ENCODE measurements around the gene BTBD8. TPM values are rescaled to one million over a fixed set of nuclear protein-coding genes. Genes with fewer than 3 reads are reported as not detected.
A peak's percentile ranks its signal among the peaks of the same experiment; 100 is the strongest.

The BTBD8 gene
- total and polyA plus RNA-seq, 2 of the 4 experiments (the other 2 are of a cell fraction): 0.94 to 2.0 TPM

GRCh38 chr1:92081031-92081430, 886 bp downstream of the BTBD8 start:
- Histone ChIP-seq H3K18ac (ENCODE audit: low read depth, low read length) (no peak overlapping the region), H3K9ac (ENCODE audit: low read depth, low read length) (peak overlapping the region; percentile 63), H2BK5ac (ENCODE audit: low read depth, low read length, poor library complexity, severe bottlenecking) (no peak overlapping the region), H3K4me3 (ENCODE audit: insufficient read depth, low read depth, low read length) (peak overlapping the region; percentile 77), H3K9me1 (ENCODE audit: insufficient read depth, low read length) (no peaks in the 10 kb centered on the region), H2BK20ac (ENCODE audit: low read depth, low read length) (no peak overlapping the region), H3K79me1 (ENCODE audit: low read depth in 1 of 2, low read length in 2 of 2) (peaks cover 0 to 10% of the 10 kb centered on the region in 2 experiments; a peak in 1 of 4 replicates), H4K20me1 (ENCODE audit: insufficient read depth, low read length) (no peaks in the 10 kb centered on the region), H3K27me3 (ENCODE audit: control insufficient read depth, insufficient read depth, low read length) (no peaks in the 10 kb centered on the region), H4K5ac (ENCODE audit: low read depth, low read length) (peak overlapping the region; percentile 38; the same call in 1 of the 2 replicates), H3K9me3 (ENCODE audit: control insufficient read depth, insufficient read depth, low read length) (peaks cover 7% of the 10 kb centered on the region), H3K27ac (ENCODE audit: insufficient read depth, low read length) (no peak overlapping the region), H2AK9ac (replicated peaks; ENCODE audit: low read depth, low read length, poor library complexity) (no peak overlapping the region), H3K23ac (ENCODE audit: low read depth, low read length) (no peak overlapping the region), H2BK15ac (ENCODE audit: low read depth, low read length) (no peak overlapping the region), H2AFZ (replicated peaks; ENCODE audit: low read length, poor library complexity) (peak overlapping the region; percentile 91), H4K8ac (ENCODE audit: low read depth in 2 of 2, low read length in 2 of 2) (peak overlapping the region; percentile 75 to 88; a peak in 2 of 4 replicates), H3K14ac (replicated peaks; ENCODE audit: low read depth, low read length) (0 out of 2 replicates have a peak overlapping the region, but pooled peaks have one; percentile 3), H2AK5ac (ENCODE audit: low read depth, low read length) (no peak overlapping the region), H3K36me3 (ENCODE audit: control insufficient read depth, insufficient read depth, low read length) (no peaks in the 10 kb centered on the region), H3K4ac (ENCODE audit: low read depth, low read length) (0 out of 2 replicates have a peak overlapping the region, but pooled peaks have one; percentile 41), H3K4me2 (ENCODE audit: low read depth, low read length) (peak overlapping the region; percentile 80), H2BK120ac (ENCODE audit: low read depth, low read length) (no peak overlapping the region), H3K4me1 (ENCODE audit: control insufficient read depth, insufficient read depth, low read length) (no peaks in the 10 kb centered on the region), H3K56ac (ENCODE audit: extremely low read depth, insufficient read depth, low read length) (no peak overlapping the region), H4K91ac (ENCODE audit: insufficient read depth, low read depth, low read length) (no peak overlapping the region)
- in situ Hi-C loops (cut with MboI; ENCODE audit: low sequenced_read_pairs) (no loop called here), intact Hi-C loops (cut with micrococcal nuclease) (no loop called here), dilution Hi-C loops (cut with HindIII; ENCODE audit: low sequenced_read_pairs, unreplicated experiment) (no loop called here)
- TF ChIP-seq RAD21 (IDR thresholded peaks at IDR 0.05; ENCODE audit: low read length) (no peak), NFE2L2 (IDR thresholded peaks at IDR 0.05; ENCODE audit: low read depth, low read length) (no peak), FOS (IDR thresholded peaks at IDR 0.05; ENCODE audit: low read depth, low read length) (no peak), MXI1 (IDR thresholded peaks at IDR 0.05; ENCODE audit: borderline replicate concordance, low read depth, low read length) (no peak), RFX5 (IDR thresholded peaks at IDR 0.05; ENCODE audit: low read depth, low read length) (no peak), MAFK (IDR thresholded peaks at IDR 0.05; ENCODE audit: low read depth, low read length) (no peak), RCOR1 (IDR thresholded peaks at IDR 0.05; ENCODE audit: insufficient replicate concordance, low read length) (no peak), ELK1 (IDR thresholded peaks at IDR 0.05; ENCODE audit: borderline replicate concordance, low read depth, low read length) (no peak), POLR2A (IDR thresholded peaks at IDR 0.05; ENCODE audit: low read depth, low read length) (no peak), BHLHE40 (IDR thresholded peaks at IDR 0.05; ENCODE audit: low read depth, low read length) (no peak), CTCF (conservative IDR thresholded peaks at IDR 0.05; ENCODE audit: low read depth, low read length) (no peak), USF2 (IDR thresholded peaks at IDR 0.05; ENCODE audit: low read depth, low read length) (no peak), MAZ (IDR thresholded peaks at IDR 0.05; ENCODE audit: borderline replicate concordance, low read depth, low read length) (no peak), SMC3 (IDR thresholded peaks at IDR 0.05; ENCODE audit: low read depth, low read length) (no peak), CHD1 (IDR thresholded peaks at IDR 0.05; ENCODE audit: low read depth, low read length) (no peak), CEBPB (IDR thresholded peaks at IDR 0.05; ENCODE audit: low read depth, low read length) (no peak)
- ATAC-seq (ENCODE audit: low read depth) (no peak), DNase-seq (no peak)
- BruUV-seq (replicated peaks): no TSS peak
- ChIA-PET CTCF (interaction anchor here (0.6 to 0.7 kb wide), 3 partner anchors 36 to 211 kb away, joined by 4 to 11 read pairs (median 4); no protein-coding TSS in a partner anchor), POLR2A (ENCODE audit: unreplicated experiment) (no interaction called here)
- WGBS, 2 experiments (ENCODE audit: extremely low coverage in 2 of 2, insufficient read length in 1 of 2): no CpG with 5 or more reads among the region's 4 CpGs

Measured in IMR-90 (cell line).